ENCODE data around the gene ADCY5. TPM values are rescaled to one million over a fixed set of nuclear protein-coding genes. Genes with fewer than 3 reads are reported as not detected.

The ADCY5 gene
- total RNA-seq, 2 donors from 2014 or later, result 12.9 to 69.6 TPM

DNA sequence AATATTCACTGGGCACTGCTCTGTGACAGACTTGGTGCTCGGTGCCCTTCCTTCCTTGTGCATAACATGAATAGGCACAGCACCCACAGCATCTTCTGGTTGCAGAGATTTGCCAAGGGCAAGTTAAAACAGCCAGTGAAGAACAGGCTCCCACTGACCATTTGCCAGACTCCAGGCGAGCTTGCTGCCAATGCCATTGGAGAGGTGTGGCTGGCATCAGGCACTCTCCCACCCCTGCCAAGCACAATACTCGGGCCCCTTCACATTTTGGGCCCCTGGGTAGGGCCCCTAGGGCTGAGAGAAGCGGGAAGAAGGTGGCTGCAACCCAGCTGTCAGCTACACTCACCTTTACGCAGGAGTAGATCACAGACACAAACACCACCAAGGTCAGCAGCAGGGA lies 135.0 kb downstream of the ADCY5 start:
- DNase-seq (ENCODE audit: low spot score), result no peak
- TF ChIP-seq POLR2AphosphoS5 (IDR thresholded peaks at IDR 0.05) (no peak), POLR2A (IDR thresholded peaks at IDR 0.05) (no peak)
- TF ChIP-seq, protein P1, sequence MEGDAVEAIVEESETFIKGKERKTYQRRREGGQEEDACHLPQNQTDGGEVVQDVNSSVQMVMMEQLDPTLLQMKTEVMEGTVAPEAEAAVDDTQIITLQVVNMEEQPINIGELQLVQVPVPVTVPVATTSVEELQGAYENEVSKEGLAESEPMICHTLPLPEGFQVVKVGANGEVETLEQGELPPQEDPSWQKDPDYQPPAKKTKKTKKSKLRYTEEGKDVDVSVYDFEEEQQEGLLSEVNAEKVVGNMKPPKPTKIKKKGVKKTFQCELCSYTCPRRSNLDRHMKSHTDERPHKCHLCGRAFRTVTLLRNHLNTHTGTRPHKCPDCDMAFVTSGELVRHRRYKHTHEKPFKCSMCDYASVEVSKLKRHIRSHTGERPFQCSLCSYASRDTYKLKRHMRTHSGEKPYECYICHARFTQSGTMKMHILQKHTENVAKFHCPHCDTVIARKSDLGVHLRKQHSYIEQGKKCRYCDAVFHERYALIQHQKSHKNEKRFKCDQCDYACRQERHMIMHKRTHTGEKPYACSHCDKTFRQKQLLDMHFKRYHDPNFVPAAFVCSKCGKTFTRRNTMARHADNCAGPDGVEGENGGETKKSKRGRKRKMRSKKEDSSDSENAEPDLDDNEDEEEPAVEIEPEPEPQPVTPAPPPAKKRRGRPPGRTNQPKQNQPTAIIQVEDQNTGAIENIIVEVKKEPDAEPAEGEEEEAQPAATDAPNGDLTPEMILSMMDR (IDR thresholded peaks at IDR 0.05), result no peak
- Histone ChIP-seq H3K27me3 (replicated peaks; ENCODE audit: insufficient read depth) (no peaks in the 10 kb centered on the region), H3K27ac (no peak overlapping the region), H3K4me3 (no peak overlapping the region), H3K9me3 (no peaks in the 10 kb centered on the region), H3K36me3 (no peaks in the 10 kb centered on the region), H3K4me1 (replicated peaks) (no peaks in the 10 kb centered on the region)
- intact Hi-C loops (cut with DNase I), result no loop called here
- 46% methylated on average over 5 of the region's 5 CpGs for WGBS

DNA sequence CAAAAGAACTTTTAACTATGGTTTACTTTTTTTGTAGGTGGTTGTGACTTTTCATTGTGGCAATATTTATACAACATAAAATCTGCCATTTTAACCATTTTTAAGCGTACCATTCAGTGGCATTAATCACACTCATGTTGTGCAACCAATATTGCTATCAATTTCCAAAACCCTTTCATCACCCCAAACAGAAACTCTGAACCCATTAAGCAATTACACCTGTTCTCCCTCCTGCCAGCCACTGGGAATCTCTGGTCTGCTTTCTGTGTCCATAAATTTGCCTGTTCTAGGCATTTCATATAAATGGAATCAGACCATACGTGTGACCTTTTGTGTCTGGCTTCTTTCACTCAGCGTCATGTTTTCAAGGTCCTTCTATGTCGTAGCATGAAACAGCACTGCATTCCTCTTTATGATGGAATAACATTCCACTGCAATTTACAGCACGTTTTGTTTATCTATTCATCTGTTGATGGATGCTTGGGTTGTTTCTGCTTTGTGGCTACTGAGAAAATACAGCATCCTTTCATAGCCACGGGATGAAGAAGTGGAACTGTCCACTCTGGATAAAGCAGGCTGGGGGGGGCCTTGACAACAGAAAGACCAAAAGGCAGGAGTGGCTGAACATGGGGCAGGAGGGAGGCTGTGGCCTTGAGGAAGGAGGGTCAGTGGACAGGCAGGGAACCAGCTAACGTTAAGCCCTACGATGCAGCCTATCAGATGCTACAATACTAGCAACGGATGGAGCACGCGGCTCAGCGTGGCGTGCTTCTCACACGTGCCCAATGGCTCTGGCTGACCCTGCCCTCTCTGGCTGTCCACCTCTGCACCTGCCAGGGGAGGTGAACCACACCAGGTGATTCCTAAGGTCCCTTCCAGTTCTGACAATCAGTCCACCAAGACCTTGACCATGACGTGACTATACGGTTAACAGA lies 136.3 kb downstream of the ADCY5 start:
- no peak for TF ChIP-seq POLR2AphosphoS5 (IDR thresholded peaks at IDR 0.05)
- no peak for TF ChIP-seq POLR2A (IDR thresholded peaks at IDR 0.05)
- TF ChIP-seq, protein P1 (IDR thresholded peaks at IDR 0.05), result no peak
- Histone ChIP-seq H3K4me3 (no peak overlapping the region), H3K36me3 (no peaks in the 10 kb centered on the region)

DNA sequence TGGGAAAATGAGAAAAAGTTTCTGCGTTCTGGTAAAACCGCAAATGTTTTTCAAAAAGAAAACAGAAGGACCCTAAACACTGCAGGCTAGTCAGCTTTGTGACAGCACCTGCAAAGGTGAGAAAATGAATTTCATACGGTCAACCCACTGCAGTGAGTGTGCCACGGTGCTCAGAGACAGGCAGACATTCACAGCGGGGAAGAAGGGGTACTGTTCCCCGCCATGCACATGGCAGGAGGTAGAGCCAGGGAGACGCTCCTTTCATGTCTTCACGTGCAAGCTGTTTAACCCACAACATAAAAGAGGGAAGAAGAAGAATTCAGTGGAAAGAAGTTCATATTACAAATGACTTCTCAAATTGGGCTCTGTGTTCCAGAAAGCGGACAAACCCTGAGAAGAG lies 137.7 kb downstream of the ADCY5 start:
- H3K27me3 ChIP-seq (replicated peaks; ENCODE audit: insufficient read depth), result no peaks in the 10 kb centered on the region
- H3K4me3 ChIP-seq, result no peak overlapping the region
- H3K36me3 ChIP-seq, result no peaks in the 10 kb centered on the region
- intact Hi-C loops (cut with DNase I), result no loop called here
- no peaks in the 10 kb centered on the region for H3K4me1 ChIP-seq (replicated peaks)
- no peak for DNase-seq (ENCODE audit: low spot score)
- TF ChIP-seq, protein P1 (IDR thresholded peaks at IDR 0.05), result no peak
- TF ChIP-seq POLR2AphosphoS5 (IDR thresholded peaks at IDR 0.05), result no peak
- TF ChIP-seq POLR2A (IDR thresholded peaks at IDR 0.05), result no peak
- H3K9me3 ChIP-seq, result no peaks in the 10 kb centered on the region
- H3K27ac ChIP-seq, result no peak overlapping the region
- 74% methylated on average over 9 of the region's 9 CpGs for WGBS

More for the DNA sequence above, 136.3 kb downstream of the ADCY5 start:
- intact Hi-C loops (cut with DNase I), result no loop called here
- H3K4me1 ChIP-seq (replicated peaks), result no peaks in the 10 kb centered on the region
- 76% methylated on average over 16 of the region's 16 CpGs for WGBS
- DNase-seq (ENCODE audit: low spot score), result no peak
- no peak overlapping the region for H3K27ac ChIP-seq
- H3K27me3 ChIP-seq (replicated peaks; ENCODE audit: insufficient read depth), result no peaks in the 10 kb centered on the region
- no peaks in the 10 kb centered on the region for H3K9me3 ChIP-seq

DNA sequence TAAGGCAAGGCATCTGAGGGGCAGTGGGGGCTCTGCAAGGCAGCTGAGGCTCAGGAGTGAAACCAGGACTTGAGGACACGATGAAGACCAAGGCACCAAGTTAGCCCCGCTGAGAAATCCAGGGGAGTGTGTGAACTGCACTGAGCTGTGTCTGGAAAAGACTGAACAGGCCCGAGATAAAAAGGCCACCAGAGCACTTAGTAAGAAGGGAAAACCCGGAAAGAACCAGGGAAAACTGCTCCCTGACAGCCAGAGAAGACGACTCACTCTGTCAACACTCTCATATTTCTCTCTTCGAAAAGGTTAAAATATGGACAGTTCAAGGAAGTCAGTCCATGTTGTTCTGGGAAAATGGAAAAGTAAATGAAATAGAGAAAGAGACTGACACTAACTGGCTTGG lies 138.1 kb downstream of the ADCY5 start:
- Histone ChIP-seq H3K9me3 (no peaks in the 10 kb centered on the region), H3K4me3 (no peak overlapping the region), H3K36me3 (no peaks in the 10 kb centered on the region), H3K27me3 (replicated peaks; ENCODE audit: insufficient read depth) (no peaks in the 10 kb centered on the region), H3K27ac (no peak overlapping the region), H3K4me1 (replicated peaks) (no peaks in the 10 kb centered on the region)
- no peak for DNase-seq (ENCODE audit: low spot score)
- WGBS, result 59% methylated on average over 6 of the region's 6 CpGs
- TF ChIP-seq, protein P1 (IDR thresholded peaks at IDR 0.05), result no peak
- TF ChIP-seq POLR2A (IDR thresholded peaks at IDR 0.05) (no peak), POLR2AphosphoS5 (IDR thresholded peaks at IDR 0.05) (no peak)
- intact Hi-C loops (cut with DNase I), result no loop called here

DNA sequence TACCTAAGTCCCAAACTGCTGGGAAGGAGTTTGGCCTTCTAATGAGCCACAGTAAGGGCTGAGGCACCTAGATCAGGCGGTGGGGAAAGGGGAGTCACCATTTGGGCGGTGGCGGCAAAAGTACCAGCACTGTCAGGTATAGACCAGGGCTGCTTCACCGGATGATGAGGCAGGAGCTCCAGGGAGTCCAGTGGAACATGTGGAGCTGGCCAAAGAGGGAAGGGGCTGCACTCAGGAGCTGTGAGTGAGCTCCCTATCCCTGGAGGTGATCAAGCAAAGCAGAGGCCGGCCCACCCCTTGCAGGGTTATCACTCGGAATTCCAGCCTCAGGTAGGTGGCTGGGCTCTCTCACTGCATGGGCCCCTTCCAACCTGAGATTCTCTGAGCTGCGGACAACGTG lies 138.7 kb downstream of the ADCY5 start:
- H3K36me3 ChIP-seq, result no peaks in the 10 kb centered on the region
- no peaks in the 10 kb centered on the region for H3K27me3 ChIP-seq (replicated peaks; ENCODE audit: insufficient read depth)
- DNase-seq (ENCODE audit: low spot score), result no peak
- no peaks in the 10 kb centered on the region for H3K9me3 ChIP-seq
- TF ChIP-seq, protein P1 (IDR thresholded peaks at IDR 0.05), result no peak
- TF ChIP-seq POLR2A (IDR thresholded peaks at IDR 0.05) (no peak), POLR2AphosphoS5 (IDR thresholded peaks at IDR 0.05) (no peak)
- no peak overlapping the region for H3K27ac ChIP-seq
- intact Hi-C loops (cut with DNase I), result no loop called here
- H3K4me3 ChIP-seq, result no peak overlapping the region
- H3K4me1 ChIP-seq (replicated peaks), result no peaks in the 10 kb centered on the region
- 86% methylated on average over 8 of the region's 8 CpGs for WGBS

All from prostate gland (tissue), 2 donors.